HepG2 (cell line): Measurements from ENCODE around the gene LIFR. TPM values are rescaled to one million over a fixed set of nuclear protein-coding genes. Genes with fewer than 3 reads are reported as not detected.
A peak's percentile ranks its signal among the peaks of the same experiment; 100 is the strongest.

ENCODE experiments used
- HNF4A ChIP-seq: sonication (generic); formaldehyde crosslinking; IDR thresholded peaks from 2 replicates; pipeline ENCODE4 v1.4.0; 2020; ENCODE audit warnings: missing genetic modification reagents
- KDM6A ChIP-seq: IDR thresholded peaks from 2 replicates; pipeline ENCODE4 v1.6.1; 2016; ENCODE audit warnings: low read depth
- MAFF ChIP-seq: IDR thresholded peaks from 2 replicates; pipeline ENCODE4 v1.6.1; 2011; ENCODE audit warnings: low read depth, low read length, improper control_type of control experiment
- MBNL3 ChIP-seq: fragments of 250-450 bp; sonication (Bioruptor Pico); conservative IDR thresholded peaks from 2 replicates; pipeline ENCODE4 v1.8.0; 2022; ENCODE audit warnings: mild to moderate bottlenecking, inconsistent platforms
- NCOR1 ChIP-seq: fragments of 200-600 bp; sonication (generic); IDR thresholded peaks from 2 replicates; pipeline ENCODE4 v1.7.0; 2017; ENCODE audit warnings: antibody characterized with exemption, low read length, borderline replicate concordance
- NFRKB ChIP-seq: fragments of 450-650 bp; IDR thresholded peaks from 2 replicates; pipeline ENCODE4 v1.6.1; 2017
- NR2F6 ChIP-seq, 2 experiments: IDR thresholded peaks; 2 replicates each; pipeline ENCODE4 v1.6.1; 2016; ENCODE audit warnings: antibody characterized with exemption in 1 of 2, mild to moderate bottlenecking in 1 of 2
- PPARG ChIP-seq: conservative IDR thresholded peaks from 2 replicates; pipeline ENCODE4 v1.6.1; 2016; ENCODE audit warnings: missing biosample characterization, missing genetic modification reagents
- RFXAP ChIP-seq: sonication (generic); formaldehyde crosslinking; IDR thresholded peaks from 2 replicates; pipeline ENCODE4 v1.4.0; 2020; ENCODE audit warnings: missing genetic modification reagents, borderline replicate concordance
- SIX4 ChIP-seq: sonication (generic); formaldehyde crosslinking; IDR thresholded peaks from 2 replicates; pipeline ENCODE4 v1.4.0; 2020; ENCODE audit warnings: missing genetic modification reagents
- SRSF4 ChIP-seq: fragments of 200-400 bp; formaldehyde crosslinking; IDR thresholded peaks from one replicate; pipeline ENCODE4 v1.6.1; 2018; ENCODE audit warnings: mild to moderate bottlenecking, low read depth, low read length, moderate library complexity; ENCODE audit not compliant: poor library complexity, severe bottlenecking
- TBL1XR1 ChIP-seq: fragments of 150-350 bp; IDR thresholded peaks from 2 replicates; pipeline ENCODE4 v1.6.1; 2014; ENCODE audit warnings: borderline replicate concordance, low read length; ENCODE audit not compliant: partially characterized antibody
- TBX3 ChIP-seq: fragments of 450-650 bp; IDR thresholded peaks from 2 replicates; pipeline ENCODE4 v1.6.1; 2017; ENCODE audit warnings: antibody characterized with exemption, mild to moderate bottlenecking, inconsistent platforms, borderline replicate concordance
- TCF7 ChIP-seq: sonication (generic); IDR thresholded peaks from 2 replicates; pipeline ENCODE4 v1.6.1; 2016; ENCODE audit warnings: antibody characterized with exemption, low read depth
- XRCC5 ChIP-seq: fragments of 200-400 bp; formaldehyde crosslinking; optimal IDR thresholded peaks from 2 replicates; pipeline ENCODE3; 2017; ENCODE audit warnings: mild to moderate bottlenecking, low read length
- ZNF143 ChIP-seq: sonication (generic); formaldehyde crosslinking; IDR thresholded peaks from 2 replicates; pipeline ENCODE4 v1.4.0; 2020; ENCODE audit warnings: missing genetic modification reagents
- polyA plus RNA-seq, 8 experiments: library from polyadenylated mRNA; depleted of rRNA in 3 of 8; stranded (reverse) in 7 of 8; unstranded in 1 of 8; fragments of >200 nt; fragmentation: Illumina TruSeq in 4 of 8; extraction: Trizol in 4 of 8; gene quantifications; 2 replicates each; pipeline versions ENCODE4 v1.2.1 to v1.2.3, GENCODE V29; 2011 to 2016; ENCODE audit warnings: low read depth in 4 of 8, missing spikeins in 1 of 8, mixed read lengths in 1 of 8; ENCODE audit not compliant: insufficient read depth in 1 of 8
- total RNA-seq, 5 experiments: library from RNA; depleted of rRNA; stranded (reverse); fragments of >200 nt; fragmentation: Illumina TruSeq; extraction: Trizol; gene quantifications; 2 replicates each; pipeline ENCODE4 v1.2.3, GENCODE V29; 2016; ENCODE audit warnings: low read depth in 1 of 5
- TF ChIP-seq, protein P1 (sequence below): sonication (generic); formaldehyde crosslinking; IDR thresholded peaks from 2 replicates; pipeline ENCODE4 v1.5.1; 2020; ENCODE audit warnings: mild to moderate bottlenecking, missing genetic modification reagents, moderate library complexity
- TF ChIP-seq, protein P2 (sequence below): sonication (generic); formaldehyde crosslinking; IDR thresholded peaks from 2 replicates; pipeline ENCODE4 v1.5.1; 2020; ENCODE audit warnings: mild to moderate bottlenecking, missing genetic modification reagents
- TF ChIP-seq, protein P3 (sequence below): sonication (generic); formaldehyde crosslinking; IDR thresholded peaks from 2 replicates; pipeline ENCODE4 v1.8.0; 2022; ENCODE audit warnings: mild to moderate bottlenecking, missing genetic modification reagents; ENCODE audit not compliant: insufficient replicate concordance
- TF ChIP-seq, protein P4 (sequence below): sonication (generic); formaldehyde crosslinking; IDR thresholded peaks from 2 replicates; pipeline ENCODE4 v1.5.0; 2020; ENCODE audit warnings: missing genetic modification reagents

The LIFR gene
- total and polyA plus RNA-seq, 2 of the 13 experiments (the other 11 are each of a cell fraction or from before 2014, with no cell fraction given), result 6.3 to 25.2 TPM

DNA sequence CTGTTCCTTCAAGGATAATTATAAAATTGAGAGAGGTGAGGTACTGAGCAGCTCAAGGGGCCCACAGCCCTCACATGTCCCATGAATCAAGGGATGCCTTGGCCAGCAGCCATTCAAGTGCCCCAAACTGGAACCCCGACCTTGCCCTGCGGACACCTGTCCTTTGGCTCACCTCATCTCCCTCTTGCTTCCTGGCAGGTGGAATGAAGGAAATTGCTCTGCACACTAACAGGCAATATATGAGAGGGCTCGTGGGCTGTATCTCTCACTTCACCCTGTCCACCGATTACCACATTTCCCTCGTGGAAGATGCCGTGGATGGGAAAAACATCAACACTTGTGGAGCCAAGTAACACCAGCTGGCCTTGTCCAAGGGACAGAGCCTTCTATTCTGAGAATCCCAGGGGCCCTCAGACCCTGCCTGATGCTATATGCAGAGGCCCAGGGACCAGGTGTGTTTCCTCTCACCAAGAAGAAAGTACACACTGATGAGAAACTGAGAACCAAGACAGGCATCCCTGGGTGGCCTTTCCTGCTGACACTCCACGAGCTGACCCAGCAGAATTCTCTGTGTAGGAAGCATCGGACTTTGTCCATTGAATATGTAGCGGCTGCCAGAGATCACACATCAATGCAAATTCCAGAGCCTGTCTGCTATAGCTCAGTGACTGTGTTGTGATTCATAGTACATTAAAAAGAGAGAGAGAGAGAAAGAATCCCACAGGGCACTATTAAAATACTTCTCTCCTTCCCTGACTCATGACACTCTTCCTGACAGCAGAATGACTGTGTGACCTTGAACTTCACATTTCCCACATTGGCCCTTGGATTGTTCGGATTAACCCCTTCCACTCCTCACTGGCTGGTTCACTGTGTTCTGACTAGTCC is 92.6 kb downstream of the LIFR start (continued):
- TF ChIP-seq, protein P1, sequence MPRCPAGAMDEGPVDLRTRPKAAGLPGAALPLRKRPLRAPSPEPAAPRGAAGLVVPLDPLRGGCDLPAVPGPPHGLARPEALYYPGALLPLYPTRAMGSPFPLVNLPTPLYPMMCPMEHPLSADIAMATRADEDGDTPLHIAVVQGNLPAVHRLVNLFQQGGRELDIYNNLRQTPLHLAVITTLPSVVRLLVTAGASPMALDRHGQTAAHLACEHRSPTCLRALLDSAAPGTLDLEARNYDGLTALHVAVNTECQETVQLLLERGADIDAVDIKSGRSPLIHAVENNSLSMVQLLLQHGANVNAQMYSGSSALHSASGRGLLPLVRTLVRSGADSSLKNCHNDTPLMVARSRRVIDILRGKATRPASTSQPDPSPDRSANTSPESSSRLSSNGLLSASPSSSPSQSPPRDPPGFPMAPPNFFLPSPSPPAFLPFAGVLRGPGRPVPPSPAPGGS (CRISPR knock-in tag), result no peak
- TF ChIP-seq SIX4 (no peak), SRSF4 (no peak), PPARG (peak; percentile 71; the same call in 1 of the 2 replicates), TCF7 (peak; percentile 18; the same call in 1 of the 2 replicates), HNF4A (CRISPR knock-in tag) (peak; percentile 52), NR2F6 (IDR thresholded peaks at IDR 0.05) (0 out of 2 replicates have a peak, but pooled peaks have one; percentile 38), NR2F6 (CRISPR knock-in tag; IDR thresholded peaks at IDR 0.05) (peak; percentile 43; the same call in 1 of the 2 replicates), MAFF (peak; percentile 91), NCOR1 (peak; percentile 79; the same call in 1 of the 2 replicates), NFRKB (no peak), TBX3 (peak; percentile 57; the same call in 1 of the 2 replicates), RFXAP (CRISPR knock-in tag) (no peak), XRCC5 (peak; percentile 36), TBL1XR1 (peak; percentile 66), KDM6A (CRISPR knock-in tag) (no peak), MBNL3 (no peak), ZNF143 (CRISPR knock-in tag) (no peak)
- TF ChIP-seq, protein P2, sequence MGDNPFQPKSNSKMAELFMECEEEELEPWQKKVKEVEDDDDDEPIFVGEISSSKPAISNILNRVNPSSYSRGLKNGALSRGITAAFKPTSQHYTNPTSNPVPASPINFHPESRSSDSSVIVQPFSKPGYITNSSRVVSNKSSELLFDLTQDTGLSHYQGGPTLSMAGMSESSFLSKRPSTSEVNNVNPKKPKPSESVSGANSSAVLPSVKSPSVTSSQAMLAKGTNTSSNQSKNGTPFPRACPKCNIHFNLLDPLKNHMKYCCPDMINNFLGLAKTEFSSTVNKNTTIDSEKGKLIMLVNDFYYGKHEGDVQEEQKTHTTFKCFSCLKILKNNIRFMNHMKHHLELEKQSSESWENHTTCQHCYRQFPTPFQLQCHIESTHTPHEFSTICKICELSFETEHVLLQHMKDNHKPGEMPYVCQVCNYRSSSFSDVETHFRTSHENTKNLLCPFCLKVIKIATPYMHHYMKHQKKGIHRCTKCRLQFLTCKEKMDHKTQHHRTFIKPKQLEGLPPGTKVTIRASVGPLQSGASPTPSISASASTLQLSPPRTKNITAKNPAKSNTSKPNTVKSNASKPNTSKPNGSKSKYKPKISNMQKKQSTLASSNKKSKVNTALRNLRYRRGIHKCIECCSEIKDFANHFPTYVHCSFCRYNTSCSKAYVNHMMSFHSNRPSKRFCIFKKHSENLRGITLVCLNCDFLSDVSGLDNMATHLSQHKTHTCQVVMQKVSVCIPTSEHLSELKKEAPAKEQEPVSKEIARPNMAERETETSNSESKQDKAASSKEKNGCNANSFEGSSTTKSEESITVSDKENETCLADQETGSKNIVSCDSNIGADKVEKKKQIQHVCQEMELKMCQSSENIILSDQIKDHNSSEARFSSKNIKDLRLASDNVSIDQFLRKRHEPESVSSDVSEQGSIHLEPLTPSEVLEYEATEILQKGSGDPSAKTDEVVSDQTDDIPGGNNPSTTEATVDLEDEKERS, result no peak
- TF ChIP-seq, protein P3, sequence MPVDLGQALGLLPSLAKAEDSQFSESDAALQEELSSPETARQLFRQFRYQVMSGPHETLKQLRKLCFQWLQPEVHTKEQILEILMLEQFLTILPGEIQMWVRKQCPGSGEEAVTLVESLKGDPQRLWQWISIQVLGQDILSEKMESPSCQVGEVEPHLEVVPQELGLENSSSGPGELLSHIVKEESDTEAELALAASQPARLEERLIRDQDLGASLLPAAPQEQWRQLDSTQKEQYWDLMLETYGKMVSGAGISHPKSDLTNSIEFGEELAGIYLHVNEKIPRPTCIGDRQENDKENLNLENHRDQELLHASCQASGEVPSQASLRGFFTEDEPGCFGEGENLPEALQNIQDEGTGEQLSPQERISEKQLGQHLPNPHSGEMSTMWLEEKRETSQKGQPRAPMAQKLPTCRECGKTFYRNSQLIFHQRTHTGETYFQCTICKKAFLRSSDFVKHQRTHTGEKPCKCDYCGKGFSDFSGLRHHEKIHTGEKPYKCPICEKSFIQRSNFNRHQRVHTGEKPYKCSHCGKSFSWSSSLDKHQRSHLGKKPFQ, result no peak
- TF ChIP-seq, protein P4, sequence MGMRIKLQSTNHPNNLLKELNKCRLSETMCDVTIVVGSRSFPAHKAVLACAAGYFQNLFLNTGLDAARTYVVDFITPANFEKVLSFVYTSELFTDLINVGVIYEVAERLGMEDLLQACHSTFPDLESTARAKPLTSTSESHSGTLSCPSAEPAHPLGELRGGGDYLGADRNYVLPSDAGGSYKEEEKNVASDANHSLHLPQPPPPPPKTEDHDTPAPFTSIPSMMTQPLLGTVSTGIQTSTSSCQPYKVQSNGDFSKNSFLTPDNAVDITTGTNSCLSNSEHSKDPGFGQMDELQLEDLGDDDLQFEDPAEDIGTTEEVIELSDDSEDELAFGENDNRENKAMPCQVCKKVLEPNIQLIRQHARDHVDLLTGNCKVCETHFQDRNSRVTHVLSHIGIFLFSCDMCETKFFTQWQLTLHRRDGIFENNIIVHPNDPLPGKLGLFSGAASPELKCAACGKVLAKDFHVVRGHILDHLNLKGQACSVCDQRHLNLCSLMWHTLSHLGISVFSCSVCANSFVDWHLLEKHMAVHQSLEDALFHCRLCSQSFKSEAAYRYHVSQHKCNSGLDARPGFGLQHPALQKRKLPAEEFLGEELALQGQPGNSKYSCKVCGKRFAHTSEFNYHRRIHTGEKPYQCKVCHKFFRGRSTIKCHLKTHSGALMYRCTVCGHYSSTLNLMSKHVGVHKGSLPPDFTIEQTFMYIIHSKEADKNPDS (CRISPR knock-in tag), result no peak
